MM.1S (cell line): Measurements from ENCODE around the gene ABCC4.

Experiments used
- CTCF ChIP-seq: fragments of 300-600 bp; sonication (generic); IDR thresholded peaks from 2 replicates; pipeline ENCODE4 v1.5.1; 2016; ENCODE audit warnings: antibody characterized with exemption, low read length, mixed read lengths
- EZH2phosphoT487 ChIP-seq: fragments of 300-600 bp; sonication (generic); IDR thresholded peaks from 2 replicates; pipeline ENCODE4 v1.6.1; 2018; ENCODE audit warnings: antibody characterized with exemption, low read length

GRCh38 chr13:95074820-95075219, 226.4 kb downstream of the ABCC4 start:
- TF ChIP-seq CTCF, result no peak
- TF ChIP-seq EZH2phosphoT487, result no peak
